SU-DHL-6 (cell line): Measurements from ENCODE around the gene MPEG1.

ENCODE experiments used
- EZH2phosphoT487 ChIP-seq: fragments of 200-600 bp; sonication (generic), shearing (Covaris generic); conservative IDR thresholded peaks from 2 replicates; pipeline ENCODE4 v1.6.1; 2018; ENCODE audit warnings: mild to moderate bottlenecking, antibody characterized with exemption, low read length, moderate library complexity, mixed read lengths
- TF ChIP-seq, protein P1 (sequence below): fragments of 200-600 bp; sonication (generic); IDR thresholded peaks from one replicate; pipeline ENCODE4 v1.5.1; 2017; ENCODE audit warnings: antibody characterized with exemption, mild to moderate bottlenecking, low read length, moderate library complexity; ENCODE audit not compliant: insufficient read depth, poor library complexity, severe bottlenecking

DNA sequence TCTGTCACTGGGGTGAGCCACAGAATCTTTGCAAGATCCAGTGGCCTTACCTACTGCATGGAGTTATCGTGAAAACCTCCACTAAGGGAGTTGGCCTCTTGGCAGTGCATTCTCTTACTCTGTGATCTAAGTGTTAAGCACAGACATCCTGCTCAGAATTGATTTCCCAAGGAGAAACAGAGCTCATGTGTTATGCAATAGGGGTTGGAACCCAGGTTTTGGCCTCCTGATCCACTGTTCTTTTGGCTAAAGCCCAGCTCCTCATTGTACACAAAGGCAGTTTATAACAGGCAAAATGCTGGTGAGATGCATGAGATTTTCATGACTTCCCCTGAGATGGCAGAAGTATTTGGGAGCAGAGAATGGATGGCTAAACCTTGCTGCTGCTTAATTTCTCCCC lies 29.0 kb downstream of the MPEG1 start:
- TF ChIP-seq, protein P1, sequence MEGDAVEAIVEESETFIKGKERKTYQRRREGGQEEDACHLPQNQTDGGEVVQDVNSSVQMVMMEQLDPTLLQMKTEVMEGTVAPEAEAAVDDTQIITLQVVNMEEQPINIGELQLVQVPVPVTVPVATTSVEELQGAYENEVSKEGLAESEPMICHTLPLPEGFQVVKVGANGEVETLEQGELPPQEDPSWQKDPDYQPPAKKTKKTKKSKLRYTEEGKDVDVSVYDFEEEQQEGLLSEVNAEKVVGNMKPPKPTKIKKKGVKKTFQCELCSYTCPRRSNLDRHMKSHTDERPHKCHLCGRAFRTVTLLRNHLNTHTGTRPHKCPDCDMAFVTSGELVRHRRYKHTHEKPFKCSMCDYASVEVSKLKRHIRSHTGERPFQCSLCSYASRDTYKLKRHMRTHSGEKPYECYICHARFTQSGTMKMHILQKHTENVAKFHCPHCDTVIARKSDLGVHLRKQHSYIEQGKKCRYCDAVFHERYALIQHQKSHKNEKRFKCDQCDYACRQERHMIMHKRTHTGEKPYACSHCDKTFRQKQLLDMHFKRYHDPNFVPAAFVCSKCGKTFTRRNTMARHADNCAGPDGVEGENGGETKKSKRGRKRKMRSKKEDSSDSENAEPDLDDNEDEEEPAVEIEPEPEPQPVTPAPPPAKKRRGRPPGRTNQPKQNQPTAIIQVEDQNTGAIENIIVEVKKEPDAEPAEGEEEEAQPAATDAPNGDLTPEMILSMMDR = no peak
- no peak for TF ChIP-seq EZH2phosphoT487
